C4-2B (cell line): Measurements from ENCODE around the gene RANBP17.
"Not testable (repeated sequence)": the region's sequence is repeated elsewhere in the genome, so short reads cannot be mapped to it uniquely, and the experiment has no call there.

Experiments used
- ZFX ChIP-seq: fragments of 450-650 bp; IDR thresholded peaks from 2 replicates; pipeline ENCODE4 v1.6.1; 2017
- TF ChIP-seq, protein P1 (sequence below): fragments of 450-650 bp; conservative IDR thresholded peaks from 2 replicates; pipeline ENCODE4 v1.5.1; 2017; ENCODE audit warnings: mild to moderate bottlenecking

DNA sequence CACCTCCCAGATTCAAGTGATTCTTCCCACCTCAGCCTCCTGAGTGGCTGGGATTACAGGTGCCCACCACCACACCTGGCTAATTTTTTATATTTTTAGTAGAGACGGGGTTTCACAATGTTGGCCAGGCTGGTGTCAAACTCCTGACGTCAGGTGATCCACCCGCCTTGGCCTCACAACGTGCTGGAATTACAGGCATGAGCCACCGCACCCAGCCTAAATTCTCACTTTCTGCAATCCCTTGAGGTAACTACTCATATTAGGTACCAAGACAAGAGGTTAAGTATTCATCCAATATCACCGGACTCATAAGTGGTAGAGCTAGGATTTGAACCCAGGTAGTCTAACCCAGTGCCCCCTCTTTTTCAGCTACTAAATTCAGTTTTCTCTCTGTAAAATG lies 436.1 kb downstream of the RANBP17 start:
- TF ChIP-seq, protein P1, sequence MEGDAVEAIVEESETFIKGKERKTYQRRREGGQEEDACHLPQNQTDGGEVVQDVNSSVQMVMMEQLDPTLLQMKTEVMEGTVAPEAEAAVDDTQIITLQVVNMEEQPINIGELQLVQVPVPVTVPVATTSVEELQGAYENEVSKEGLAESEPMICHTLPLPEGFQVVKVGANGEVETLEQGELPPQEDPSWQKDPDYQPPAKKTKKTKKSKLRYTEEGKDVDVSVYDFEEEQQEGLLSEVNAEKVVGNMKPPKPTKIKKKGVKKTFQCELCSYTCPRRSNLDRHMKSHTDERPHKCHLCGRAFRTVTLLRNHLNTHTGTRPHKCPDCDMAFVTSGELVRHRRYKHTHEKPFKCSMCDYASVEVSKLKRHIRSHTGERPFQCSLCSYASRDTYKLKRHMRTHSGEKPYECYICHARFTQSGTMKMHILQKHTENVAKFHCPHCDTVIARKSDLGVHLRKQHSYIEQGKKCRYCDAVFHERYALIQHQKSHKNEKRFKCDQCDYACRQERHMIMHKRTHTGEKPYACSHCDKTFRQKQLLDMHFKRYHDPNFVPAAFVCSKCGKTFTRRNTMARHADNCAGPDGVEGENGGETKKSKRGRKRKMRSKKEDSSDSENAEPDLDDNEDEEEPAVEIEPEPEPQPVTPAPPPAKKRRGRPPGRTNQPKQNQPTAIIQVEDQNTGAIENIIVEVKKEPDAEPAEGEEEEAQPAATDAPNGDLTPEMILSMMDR: not testable (repeated sequence)
- TF ChIP-seq ZFX: not testable (repeated sequence)
